Mononuclear cell (primary cell): ENCODE measurements around the gene NMNAT2. TPM values are rescaled to one million over a fixed set of nuclear protein-coding genes. Genes with fewer than 3 reads are reported as not detected.
"Not testable (repeated sequence)": the region's sequence is repeated elsewhere in the genome, so short reads cannot be mapped to it uniquely, and the experiment has no call there.

Experiments
- H3K27me3 ChIP-seq: 2 replicates; pipeline ENCODE4 v1.6.0; 2011; ENCODE audit warnings: low read length, control low read depth; ENCODE audit not compliant: insufficient read depth
- H3K4me1 ChIP-seq: 2 replicates; pipeline ENCODE4 v1.5.1; 2011; ENCODE audit warnings: mild to moderate bottlenecking, low read length, control low read depth; ENCODE audit not compliant: insufficient read depth
- H3K4me3 ChIP-seq: 2 replicates; pipeline ENCODE4 v1.5.1; 2011; ENCODE audit warnings: mild to moderate bottlenecking, low read length, moderate library complexity
- H3K9me3 ChIP-seq: 2 replicates; pipeline ENCODE4 v1.5.1; 2011; ENCODE audit warnings: low read depth, mild to moderate bottlenecking, control low read depth, low read length
- total RNA-seq: library from RNA; depleted of rRNA; stranded (reverse); fragments of >200 nt; gene quantifications from one replicate; pipeline ENCODE4 v1.2.3, GENCODE V29; 2012

Gene NMNAT2
- total RNA-seq, 1 donor = not detected

GRCh38 chr1:183244466-183244865, 173.7 kb downstream of the NMNAT2 start:
- no peaks in the 10 kb centered on the region for H3K9me3 ChIP-seq
- H3K4me1 ChIP-seq = peaks cover 27% of the 10 kb centered on the region
- H3K27me3 ChIP-seq = no peaks in the 10 kb centered on the region
- no peak overlapping the region for H3K4me3 ChIP-seq

- Histone ChIP-seq H3K27me3 (no peaks in the 10 kb centered on the region), H3K9me3 (no peaks in the 10 kb centered on the region), H3K4me3 (no peak overlapping the region)
Measured at GRCh38 chr1:183243161-183244050, 174.8 kb downstream of the NMNAT2 start.

GRCh38 chr1:183242556-183242955, 175.6 kb downstream of the NMNAT2 start:
- no peaks in the 10 kb centered on the region for H3K9me3 ChIP-seq
- no peaks in the 10 kb centered on the region for H3K27me3 ChIP-seq
- H3K4me1 ChIP-seq = peaks cover 27% of the 10 kb centered on the region
- no peak overlapping the region for H3K4me3 ChIP-seq

More at GRCh38 chr1:183243161-183244050, 174.8 kb downstream of the NMNAT2 start:
- peaks cover 27% of the 10 kb centered on the region for H3K4me1 ChIP-seq

GRCh38 chr1:183241471-183241870, 176.7 kb downstream of the NMNAT2 start:
- Histone ChIP-seq H3K9me3 (no peaks in the 10 kb centered on the region), H3K27me3 (no peaks in the 10 kb centered on the region), H3K4me1 (peaks cover 27% of the 10 kb centered on the region), H3K4me3 (no peak overlapping the region)

GRCh38 chr1:183240853-183241252, 177.3 kb downstream of the NMNAT2 start:
- H3K27me3 ChIP-seq, H3K9me3 ChIP-seq, H3K4me3 ChIP-seq: not testable (repeated sequence)
- H3K4me1 ChIP-seq = peaks cover 27% of the 10 kb centered on the region

GRCh38 chr1:183240526-183240825, 177.7 kb downstream of the NMNAT2 start:
- H3K4me1 ChIP-seq = peaks cover 24% of the 10 kb centered on the region
- H3K9me3 ChIP-seq = no peaks in the 10 kb centered on the region

GRCh38 chr1:183239793-183240525, 178.2 kb downstream of the NMNAT2 start:
- peaks cover 21% of the 10 kb centered on the region for H3K4me1 ChIP-seq
- H3K4me3 ChIP-seq = no peak overlapping the region
- H3K27me3 ChIP-seq = no peaks in the 10 kb centered on the region
- no peaks in the 10 kb centered on the region for H3K9me3 ChIP-seq

More at GRCh38 chr1:183240526-183240825, 177.7 kb downstream of the NMNAT2 start:
- Histone ChIP-seq H3K4me3 (no peak overlapping the region), H3K27me3 (no peaks in the 10 kb centered on the region)

GRCh38 chr1:183239220-183239742, 178.9 kb downstream of the NMNAT2 start:
- H3K27me3 ChIP-seq = no peaks in the 10 kb centered on the region
- no peak overlapping the region for H3K4me3 ChIP-seq
- H3K9me3 ChIP-seq = no peaks in the 10 kb centered on the region
- H3K4me1 ChIP-seq = peaks cover 15% of the 10 kb centered on the region

- H3K9me3 ChIP-seq = no peaks in the 10 kb centered on the region
- peaks cover 3% of the 10 kb centered on the region for H3K4me1 ChIP-seq
- H3K4me3 ChIP-seq = no peak overlapping the region
- no peaks in the 10 kb centered on the region for H3K27me3 ChIP-seq
Measured at GRCh38 chr1:183238071-183238470, 180.1 kb downstream of the NMNAT2 start.

- no peaks in the 10 kb centered on the region for H3K4me1 ChIP-seq
- H3K27me3 ChIP-seq = no peaks in the 10 kb centered on the region
- no peak overlapping the region for H3K4me3 ChIP-seq
- H3K9me3 ChIP-seq = no peaks in the 10 kb centered on the region
Measured at GRCh38 chr1:183237046-183237445, 181.1 kb downstream of the NMNAT2 start.

GRCh38 chr1:183236158-183236725, 181.9 kb downstream of the NMNAT2 start:
- Histone ChIP-seq H3K4me3 (no peak overlapping the region), H3K4me1 (no peaks in the 10 kb centered on the region), H3K27me3 (no peaks in the 10 kb centered on the region), H3K9me3 (no peaks in the 10 kb centered on the region)

GRCh38 chr1:183235503-183235902, 182.7 kb downstream of the NMNAT2 start:
- Histone ChIP-seq H3K4me3 (no peak overlapping the region), H3K9me3 (no peaks in the 10 kb centered on the region), H3K4me1 (no peaks in the 10 kb centered on the region), H3K27me3 (no peaks in the 10 kb centered on the region)

- no peaks in the 10 kb centered on the region for H3K4me1 ChIP-seq
- H3K4me3 ChIP-seq = no peak overlapping the region
- no peaks in the 10 kb centered on the region for H3K27me3 ChIP-seq
- H3K9me3 ChIP-seq = no peaks in the 10 kb centered on the region
Measured at GRCh38 chr1:183234660-183235476, 183.3 kb downstream of the NMNAT2 start.

- Histone ChIP-seq H3K9me3 (no peaks in the 10 kb centered on the region), H3K27me3 (no peaks in the 10 kb centered on the region), H3K4me3 (no peak overlapping the region), H3K4me1 (no peaks in the 10 kb centered on the region)
Measured at GRCh38 chr1:183233113-183233512, 185.1 kb downstream of the NMNAT2 start.
